Subcutaneous abdominal adipose tissue (tissue), 5 donors: ENCODE measurements around the gene STAT5A.

Source experiments
- H3K27ac ChIP-seq: one replicate; pipeline ENCODE4 v1.7.0; 2013; ENCODE audit warnings: low read depth, mild to moderate bottlenecking, inconsistent platforms, low read length, moderate library complexity
- H3K27me3 ChIP-seq, 5 donors: one replicate each; pipeline ENCODE4 v1.7.0; 2013; ENCODE audit warnings: low read length in 5 of 5, inconsistent platforms in 1 of 5; ENCODE audit not compliant: control insufficient read depth in 5 of 5, insufficient read depth in 4 of 5
- H3K36me3 ChIP-seq, 5 donors: one replicate each; pipeline ENCODE4 v1.7.0; 2013; ENCODE audit warnings: low read length in 5 of 5; ENCODE audit not compliant: control insufficient read depth in 5 of 5, insufficient read depth in 5 of 5
- H3K4me1 ChIP-seq, 5 donors: one replicate each; pipeline ENCODE4 v1.7.0; 2013; ENCODE audit warnings: low read length in 5 of 5, mild to moderate bottlenecking in 3 of 5, moderate library complexity in 1 of 5; ENCODE audit not compliant: control insufficient read depth in 5 of 5, insufficient read depth in 5 of 5
- H3K4me3 ChIP-seq, 5 donors: one replicate each; pipeline ENCODE4 v1.7.0; 2013; ENCODE audit warnings: low read length in 5 of 5, low read depth in 1 of 5
- H3K9ac ChIP-seq, 5 donors: one replicate each; pipeline ENCODE4 v1.7.0; 2013; ENCODE audit warnings: low read length in 5 of 5, mild to moderate bottlenecking in 4 of 5, moderate library complexity in 3 of 5
- H3K9me3 ChIP-seq, 5 donors: one replicate each; pipeline ENCODE4 v1.7.0; 2013; ENCODE audit warnings: low read length in 5 of 5; ENCODE audit not compliant: control insufficient read depth in 5 of 5
- donor health status: healthy.
- donor health status: healthy.
- donor health status: healthy.
- donor health status: healthy.
- donor health status: healthy.

The STAT5A gene

DNA sequence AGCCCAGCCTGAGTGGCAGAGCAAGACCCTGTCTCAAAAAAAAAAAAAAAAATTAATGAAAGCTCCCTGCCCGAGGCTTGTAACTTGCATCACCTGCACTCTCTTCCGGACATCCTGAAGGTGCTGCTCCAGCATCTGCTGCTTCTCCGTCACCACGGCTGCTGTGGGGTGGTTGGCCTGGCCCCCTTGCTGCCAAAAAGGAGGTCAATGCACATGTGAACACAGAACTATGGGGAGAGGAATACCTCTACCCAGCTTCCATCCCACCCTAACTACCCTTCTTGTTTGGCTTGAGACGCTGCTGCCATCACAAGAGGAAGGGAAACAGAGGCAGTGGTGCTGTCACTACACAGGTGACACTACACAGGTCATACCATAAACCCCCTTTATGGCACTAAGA lies 50.9 kb downstream of the STAT5A start:
- H3K36me3 ChIP-seq, result peaks cover 8 to 87% (median 72%) of the 10 kb centered on the region in 5 donors

GRCh38 chr17:42340691-42341127 lies 52.4 kb downstream of the STAT5A start:
- no peaks in the 10 kb centered on the region for H3K27me3 ChIP-seq
- peaks cover 0 to 3% (median 0%) of the 10 kb centered on the region in 5 donors for H3K4me1 ChIP-seq
- no peak overlapping the region for H3K4me3 ChIP-seq
- peaks cover 8 to 86% (median 68%) of the 10 kb centered on the region in 5 donors for H3K36me3 ChIP-seq
- H3K9me3 ChIP-seq, result no peaks in the 10 kb centered on the region
- peak overlapping the region in 1 of 5 donors; percentile 81 for H3K9ac ChIP-seq
- H3K27ac ChIP-seq, result no peak overlapping the region

More for the DNA sequence above, 50.9 kb downstream of the STAT5A start:
- H3K27ac ChIP-seq, result no peak overlapping the region
- no peaks in the 10 kb centered on the region for H3K9me3 ChIP-seq
- H3K4me3 ChIP-seq, result no peak overlapping the region
- H3K4me1 ChIP-seq, result peaks cover 0 to 3% (median 0%) of the 10 kb centered on the region in 5 donors
- no peaks in the 10 kb centered on the region for H3K27me3 ChIP-seq
- no peak overlapping the region for H3K9ac ChIP-seq

DNA sequence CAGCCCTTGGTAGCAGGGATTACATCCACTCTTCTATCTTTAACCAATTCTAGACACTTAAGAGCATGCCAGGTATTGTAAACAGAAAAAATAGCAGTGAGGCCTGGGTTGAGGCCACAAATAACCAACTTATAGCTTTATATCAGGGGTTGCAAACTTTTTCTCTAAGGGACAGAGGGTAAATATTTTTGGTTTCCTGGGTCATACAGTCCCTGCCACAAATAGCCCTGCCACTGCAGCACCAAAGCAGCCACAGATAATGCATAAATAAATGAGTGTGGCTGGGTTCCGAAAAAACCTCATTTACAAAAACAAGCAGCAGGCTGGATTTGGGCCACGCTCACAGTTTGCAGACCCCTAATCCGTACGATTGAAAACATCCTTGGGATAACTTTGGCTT lies 53.3 kb downstream of the STAT5A start:
- Histone ChIP-seq H3K27me3 (no peaks in the 10 kb centered on the region), H3K36me3 (peaks cover 9 to 87% (median 68%) of the 10 kb centered on the region in 5 donors), H3K4me1 (peaks cover 0 to 9% (median 6%) of the 10 kb centered on the region in 5 donors), H3K4me3 (no peak overlapping the region), H3K27ac (no peak overlapping the region), H3K9ac (no peak overlapping the region), H3K9me3 (no peaks in the 10 kb centered on the region)

GRCh38 chr17:42342242-42343008 lies 54.1 kb downstream of the STAT5A start:
- H3K36me3 ChIP-seq, result peaks cover 9 to 81% (median 64%) of the 10 kb centered on the region in 5 donors

GRCh38 chr17:42345396-42346073 lies 57.2 kb downstream of the STAT5A start:
- H3K4me3 ChIP-seq, result no peak overlapping the region
- H3K36me3 ChIP-seq, result peaks cover 13 to 62% (median 49%) of the 10 kb centered on the region in 5 donors
- no peaks in the 10 kb centered on the region for H3K27me3 ChIP-seq
- H3K9ac ChIP-seq, result no peak overlapping the region
- no peak overlapping the region for H3K27ac ChIP-seq
- peaks cover 1 to 21% (median 17%) of the 10 kb centered on the region in 5 donors for H3K4me1 ChIP-seq
- H3K9me3 ChIP-seq, result no peaks in the 10 kb centered on the region

More at GRCh38 chr17:42342242-42343008, 54.1 kb downstream of the STAT5A start:
- H3K27ac ChIP-seq, result no peak overlapping the region
- peaks cover 3 to 17% (median 12%) of the 10 kb centered on the region in 5 donors for H3K4me1 ChIP-seq
- H3K4me3 ChIP-seq, result no peak overlapping the region
- H3K9ac ChIP-seq, result no peak overlapping the region
- no peaks in the 10 kb centered on the region for H3K9me3 ChIP-seq
- H3K27me3 ChIP-seq, result no peaks in the 10 kb centered on the region

DNA sequence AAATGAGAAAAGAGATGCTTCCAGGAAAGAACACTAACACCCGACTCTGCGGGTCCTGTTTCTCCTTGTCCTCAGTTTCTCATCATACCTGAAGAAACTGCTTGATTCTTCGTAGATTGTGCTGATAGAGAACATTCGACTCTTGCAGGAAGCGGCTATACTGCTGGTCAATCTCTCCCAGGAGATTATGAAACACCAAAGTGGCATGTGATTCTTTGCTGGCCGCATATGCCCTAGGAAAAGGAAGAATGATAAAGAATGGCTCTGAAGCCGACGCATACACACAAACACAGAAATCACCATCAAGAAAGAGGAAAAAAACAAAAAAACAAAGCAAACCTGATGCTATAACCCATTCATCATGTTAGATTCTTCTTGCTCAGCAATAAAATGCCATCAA lies 58.2 kb downstream of the STAT5A start:
- Histone ChIP-seq H3K4me1 (peaks cover 0 to 21% (median 17%) of the 10 kb centered on the region in 5 donors), H3K27ac (peak overlapping the region; percentile 47)

GRCh38 chr17:42347198-42347597 lies 58.9 kb downstream of the STAT5A start:
- no peak overlapping the region for H3K9ac ChIP-seq
- H3K27ac ChIP-seq, result peak overlapping the region; percentile 73
- H3K9me3 ChIP-seq, result no peaks in the 10 kb centered on the region
- peaks cover 0 to 21% (median 17%) of the 10 kb centered on the region in 5 donors for H3K4me1 ChIP-seq
- peaks cover 13 to 45% (median 33%) of the 10 kb centered on the region in 5 donors for H3K36me3 ChIP-seq
- no peak overlapping the region for H3K4me3 ChIP-seq
- H3K27me3 ChIP-seq, result no peaks in the 10 kb centered on the region

More for the DNA sequence above, 58.2 kb downstream of the STAT5A start:
- H3K9me3 ChIP-seq, result no peaks in the 10 kb centered on the region
- H3K9ac ChIP-seq, result no peak overlapping the region
- peaks cover 13 to 52% (median 40%) of the 10 kb centered on the region in 5 donors for H3K36me3 ChIP-seq
- H3K4me3 ChIP-seq, result no peak overlapping the region
- H3K27me3 ChIP-seq, result no peaks in the 10 kb centered on the region

DNA sequence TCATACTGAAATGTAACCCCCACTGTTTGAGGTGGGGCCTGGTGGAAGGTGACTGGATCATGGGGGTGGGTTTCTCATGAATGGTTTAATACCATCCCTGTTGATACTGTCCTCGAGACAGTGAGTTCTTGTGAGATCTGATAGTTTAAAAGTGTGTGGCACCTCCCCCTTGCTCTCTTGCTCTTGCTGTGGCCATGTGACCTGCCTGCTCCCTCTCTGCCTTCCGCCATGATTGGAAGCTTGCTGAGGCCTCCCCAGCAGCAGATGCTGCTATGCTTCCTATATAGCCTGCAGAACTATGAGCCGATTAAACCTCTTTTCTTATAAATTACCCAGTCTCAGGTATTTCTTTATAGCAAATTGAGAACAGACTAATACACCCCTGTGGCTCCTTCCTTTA lies 59.3 kb downstream of the STAT5A start:
- Histone ChIP-seq H3K9me3 (no peaks in the 10 kb centered on the region), H3K4me1 (peaks cover 0 to 21% (median 17%) of the 10 kb centered on the region in 5 donors), H3K9ac (no peak overlapping the region), H3K27ac (peak overlapping the region; percentile 73), H3K27me3 (no peaks in the 10 kb centered on the region), H3K4me3 (no peak overlapping the region), H3K36me3 (peaks cover 13 to 41% (median 29%) of the 10 kb centered on the region in 5 donors)

GRCh38 chr17:42348104-42348503 lies 59.8 kb downstream of the STAT5A start:
- Histone ChIP-seq H3K9me3 (no peaks in the 10 kb centered on the region), H3K27ac (peak overlapping the region; percentile 73), H3K27me3 (no peaks in the 10 kb centered on the region), H3K9ac (no peak overlapping the region), H3K36me3 (peaks cover 13 to 36% (median 25%) of the 10 kb centered on the region in 5 donors), H3K4me3 (no peak overlapping the region), H3K4me1 (peaks cover 0 to 24% (median 17%) of the 10 kb centered on the region in 5 donors)
